CD4-positive, alpha-beta T cell treated with Interleukin-6 at 100 ng/mL for 8 hours (primary cell): ENCODE measurements around the gene STK17B.
"Not testable (repeated sequence)": the region's sequence is repeated elsewhere in the genome, so short reads cannot be mapped to it uniquely, and the experiment has no call there.

Experiments
- DNase-seq: peaks from one replicate; pipeline ENCODE4 v3.0.0-alpha.2; 2020; ENCODE audit warnings: mixed read lengths, low spot score

The STK17B gene

GRCh38 chr2:196171248-196171871 lies at the start of gene STK17B:
STK17B (minus strand) TSS chr2:196171578; CDS start chr2:196163383, 8,195 bp downstream.
- DNase-seq: peak; percentile 98

GRCh38 chr2:196220671-196221070 lies 49.3 kb upstream of the STK17B start:
- DNase-seq: peak; percentile 55

GRCh38 chr2:196219671-196220070 lies 48.3 kb upstream of the STK17B start:
- no peak for DNase-seq

- no peak for DNase-seq
Observed at GRCh38 chr2:196218106-196218505, 46.7 kb upstream of the STK17B start.

- DNase-seq: no peak
Observed at GRCh38 chr2:196217116-196217515, 45.7 kb upstream of the STK17B start.

- no peak for DNase-seq
Observed at GRCh38 chr2:196215376-196215775, 44.0 kb upstream of the STK17B start.

GRCh38 chr2:196214156-196214555 lies 42.8 kb upstream of the STK17B start:
- no peak for DNase-seq

- no peak for DNase-seq
Observed at GRCh38 chr2:196213252-196213980, 42.0 kb upstream of the STK17B start.

GRCh38 chr2:196208915-196209314 lies 37.5 kb upstream of the STK17B start:
- DNase-seq: no peak

- DNase-seq: no peak
Observed at GRCh38 chr2:196206804-196207203, 35.4 kb upstream of the STK17B start.

GRCh38 chr2:196205881-196206435 lies 34.6 kb upstream of the STK17B start:
- DNase-seq: no peak

GRCh38 chr2:196205011-196205766 lies 33.8 kb upstream of the STK17B start:
- DNase-seq: no peak

GRCh38 chr2:196201229-196202009 lies 30.0 kb upstream of the STK17B start:
- DNase-seq: no peak

GRCh38 chr2:196200557-196200956 lies 29.2 kb upstream of the STK17B start:
- peak; percentile 48 for DNase-seq

GRCh38 chr2:196195758-196196157 lies 24.4 kb upstream of the STK17B start:
- DNase-seq: no peak

GRCh38 chr2:196195302-196195701 lies 23.9 kb upstream of the STK17B start:
- DNase-seq: no peak

- DNase-seq: no peak
Observed at GRCh38 chr2:196191541-196191940, 20.2 kb upstream of the STK17B start.

GRCh38 chr2:196187898-196188458 lies 16.6 kb upstream of the STK17B start:
- DNase-seq: no peak

GRCh38 chr2:196187175-196187700 lies 15.9 kb upstream of the STK17B start:
- not testable (repeated sequence) for DNase-seq

GRCh38 chr2:196186266-196186980 lies 15.0 kb upstream of the STK17B start:
- DNase-seq: no peak

- no peak for DNase-seq
Observed at GRCh38 chr2:196184921-196185320, 13.5 kb upstream of the STK17B start.
